ENCODE measurements around the gene IL1RAPL1.
"Not testable (repeated sequence)": the region's sequence is repeated elsewhere in the genome, so short reads cannot be mapped to it uniquely, and the experiment has no call there.

IL1RAPL1 gene

DNA sequence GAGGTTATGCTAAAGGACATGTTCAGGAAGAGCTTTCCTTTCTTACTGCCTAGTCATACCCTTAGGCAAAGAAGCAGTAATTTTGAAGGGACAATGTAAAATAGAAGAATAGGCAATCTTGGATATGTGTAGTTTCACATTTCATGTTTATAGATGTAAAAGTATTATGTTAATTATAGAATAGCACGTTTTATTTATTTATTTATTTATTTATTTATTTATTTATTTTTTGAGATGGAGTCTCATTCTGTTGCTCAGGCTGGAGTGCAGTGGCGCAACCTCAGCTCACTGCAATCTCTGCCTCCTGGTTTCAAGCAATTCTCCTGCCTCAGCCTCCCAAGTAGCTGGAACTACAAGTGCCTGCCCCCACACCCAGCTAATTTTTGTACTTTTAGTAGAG, 535.6 kb downstream of the IL1RAPL1 start:
- not testable (repeated sequence) for DNase-seq (ENCODE audit: low read depth)

DNA sequence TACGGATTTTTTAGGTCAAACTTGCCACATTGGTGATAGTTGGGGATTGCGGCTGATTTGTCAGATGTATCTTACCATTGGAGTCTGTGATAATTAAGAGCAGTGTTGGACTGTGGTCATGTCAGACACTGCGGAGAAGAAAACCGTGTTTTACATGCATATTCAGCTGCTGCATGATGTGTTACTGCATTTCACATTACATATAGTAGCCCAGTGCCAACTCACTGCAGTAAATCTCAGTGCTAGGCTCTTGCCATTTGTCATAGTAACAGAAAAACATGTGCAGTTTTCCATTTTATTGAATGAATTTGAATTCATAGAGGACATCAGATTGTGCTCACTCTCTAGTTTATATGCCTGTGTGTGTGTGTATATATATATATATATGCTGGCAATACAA, 543.7 kb downstream of the IL1RAPL1 start:
- no peak for DNase-seq (ENCODE audit: low read depth)

DNA sequence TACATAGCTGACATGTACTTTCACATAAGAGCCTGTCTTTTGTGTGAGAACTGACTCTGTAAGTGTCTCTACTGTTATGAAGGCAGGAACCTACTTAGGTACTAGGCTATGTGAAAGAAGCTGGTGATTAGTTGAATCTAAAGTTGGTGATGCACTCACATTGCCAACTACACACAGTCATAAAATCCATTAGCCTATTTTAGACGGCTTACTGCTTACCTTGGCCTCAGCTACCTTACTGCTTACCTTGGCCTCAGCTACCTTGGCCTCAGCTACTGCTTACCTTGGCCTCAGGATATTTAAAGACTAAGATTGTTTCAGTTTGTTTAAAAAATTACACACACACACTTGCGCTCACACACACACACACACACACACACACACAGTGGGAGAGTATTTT, 549.7 kb downstream of the IL1RAPL1 start:
- DNase-seq (ENCODE audit: low read depth), result no peak

DNA sequence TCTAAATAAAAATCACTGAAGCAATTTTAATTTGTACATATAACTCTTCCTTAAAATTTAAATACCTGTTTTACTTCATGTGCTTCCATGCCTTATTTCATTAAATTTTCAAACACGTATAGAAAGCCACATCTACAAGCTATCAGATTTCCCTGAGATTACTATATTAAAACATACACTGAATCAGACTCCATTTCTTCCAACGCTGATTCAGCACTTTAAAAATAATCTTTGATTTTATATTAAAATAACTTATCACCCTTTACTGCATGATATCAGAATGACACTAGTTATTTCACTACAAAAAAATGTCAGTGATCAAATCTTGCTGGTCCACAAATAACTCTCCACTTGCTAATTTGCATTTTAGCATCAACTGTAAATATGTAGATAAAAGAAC, 550.8 kb downstream of the IL1RAPL1 start:
- DNase-seq (ENCODE audit: low read depth), result no peak

DNA sequence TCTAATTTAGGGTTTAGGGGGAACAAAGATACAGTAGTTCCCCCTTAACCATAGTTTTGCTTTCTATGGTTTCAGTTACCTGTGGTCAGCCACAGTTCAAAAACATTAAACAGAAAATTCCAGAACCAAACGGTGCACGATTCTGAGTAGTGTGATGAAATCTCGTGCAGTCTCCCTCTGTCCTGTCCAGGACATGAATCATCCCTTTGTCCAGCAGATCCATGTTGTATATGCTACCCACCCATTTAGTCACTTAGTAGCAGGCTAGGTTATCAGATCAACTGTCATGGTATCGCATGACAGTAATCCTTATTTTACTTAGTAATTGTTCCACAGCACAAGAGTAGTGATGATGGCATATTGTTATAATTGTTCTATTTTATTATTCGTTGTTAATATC, 556.1 kb downstream of the IL1RAPL1 start:
- DNase-seq (ENCODE audit: low read depth), result no peak

DNA sequence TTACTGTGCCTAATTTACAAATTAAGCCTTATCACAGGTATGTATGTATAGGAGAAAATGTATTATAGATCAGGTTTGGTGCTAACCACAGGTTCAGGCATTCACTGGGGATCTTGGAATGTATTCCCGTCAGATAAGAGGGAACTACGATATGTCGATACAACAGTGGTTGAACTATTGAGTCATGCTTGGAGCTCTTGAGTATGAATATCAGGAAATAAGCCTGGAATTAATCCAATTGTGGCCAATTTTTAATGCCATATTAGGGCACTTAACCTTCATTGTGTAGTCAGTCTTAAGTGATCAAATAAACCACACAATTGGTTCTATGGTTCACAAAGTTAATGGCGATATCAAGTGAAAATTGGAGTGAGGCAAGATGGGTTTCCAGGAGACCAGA, 556.5 kb downstream of the IL1RAPL1 start:
- DNase-seq (ENCODE audit: low read depth), result no peak

DNA sequence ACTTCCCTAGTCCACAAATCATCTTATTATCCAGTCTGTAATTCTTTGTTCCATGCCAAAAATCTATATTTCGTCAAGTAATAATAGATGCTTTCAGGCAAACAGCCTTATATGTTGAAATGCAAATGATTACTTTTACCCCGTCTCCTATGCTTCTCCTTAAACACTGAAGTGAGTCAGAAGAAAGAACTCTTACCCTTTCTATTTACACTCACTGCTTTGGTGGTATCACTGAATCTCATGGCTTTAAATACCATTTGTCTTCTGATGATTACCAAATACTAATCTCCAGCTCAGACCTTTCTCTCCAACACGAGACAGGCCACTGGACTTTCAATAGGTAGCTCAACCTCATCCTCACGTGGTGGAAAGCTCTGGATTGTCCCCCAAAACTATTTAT, 558.1 kb downstream of the IL1RAPL1 start:
- DNase-seq (ENCODE audit: low read depth), result no peak

DNA sequence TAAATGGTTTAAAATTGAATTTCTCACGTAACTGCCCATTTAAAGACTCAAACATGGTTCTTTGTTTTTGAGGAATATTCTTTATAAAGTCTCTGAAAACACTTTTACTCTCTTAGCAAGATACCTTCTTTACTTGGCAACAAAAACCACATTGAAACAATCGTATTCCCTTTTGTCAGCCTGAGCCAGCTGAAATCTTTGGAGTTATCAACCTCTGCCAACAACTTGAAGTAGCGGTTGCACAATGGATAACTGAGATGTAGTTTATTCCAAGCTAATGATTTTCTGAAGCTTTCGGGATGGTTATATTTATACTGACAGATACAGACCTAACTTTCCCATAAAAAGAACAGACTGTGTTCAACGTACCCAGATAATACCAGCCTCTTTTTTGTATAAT, 561.3 kb downstream of the IL1RAPL1 start:
- DNase-seq (ENCODE audit: low read depth), result no peak

DNA sequence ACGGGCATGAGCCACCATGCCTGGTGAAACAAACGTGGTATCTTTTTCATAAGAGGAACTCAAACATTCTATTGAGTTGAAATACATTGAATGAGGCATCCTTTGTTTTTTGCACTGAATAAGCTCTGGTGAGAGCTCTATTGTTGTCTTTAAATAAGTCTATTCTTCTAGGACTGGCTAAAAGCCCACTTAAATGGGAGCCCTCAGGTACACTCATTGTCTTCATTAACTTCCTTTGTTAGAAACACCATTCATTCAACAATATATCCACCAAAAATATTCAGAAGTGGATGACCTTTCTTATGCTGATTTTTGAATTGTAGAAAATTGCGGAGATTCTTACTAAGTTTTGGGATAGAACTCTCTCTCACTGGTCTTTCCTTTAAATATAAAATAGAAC, 568.0 kb downstream of the IL1RAPL1 start:
- DNase-seq (ENCODE audit: low read depth), result no peak

DNA sequence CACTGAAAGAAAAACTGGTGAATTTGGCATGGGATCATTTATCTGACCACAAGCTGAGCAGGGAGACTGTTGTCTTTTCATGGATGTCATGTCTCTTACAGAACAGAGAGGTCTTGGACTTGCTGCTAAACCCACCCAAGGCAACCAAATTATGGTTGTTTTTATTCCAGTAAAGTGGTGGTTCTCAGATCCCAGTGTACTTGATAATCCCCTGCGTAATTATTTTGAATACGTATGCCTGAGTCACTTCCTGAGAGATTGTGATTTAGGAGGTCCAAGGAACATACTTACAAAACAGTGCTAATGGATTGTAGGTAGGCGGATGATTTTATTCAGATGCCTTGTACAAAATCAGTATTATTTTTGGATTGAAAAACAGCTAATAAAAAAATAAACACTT, 585.6 kb downstream of the IL1RAPL1 start:
- DNase-seq (ENCODE audit: low read depth), result no peak

DNA sequence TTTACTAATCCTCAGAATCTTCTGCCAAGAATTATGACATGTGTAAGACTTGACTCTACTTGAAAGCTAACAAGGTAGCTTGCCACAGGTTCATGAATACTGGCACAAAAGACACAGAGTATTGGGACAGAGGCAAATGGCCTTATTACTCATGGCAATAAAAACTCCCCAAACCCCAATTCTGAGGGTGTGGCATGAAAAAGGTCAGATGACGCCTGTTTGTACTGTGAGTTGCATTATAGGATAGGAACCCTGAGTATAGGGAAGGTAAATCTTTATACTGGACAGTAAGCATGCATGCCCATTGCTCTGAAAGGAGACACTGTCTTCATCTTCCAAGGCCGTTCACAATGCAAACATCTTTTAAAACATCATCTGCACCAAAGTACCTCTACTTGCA, 600.0 kb downstream of the IL1RAPL1 start:
- no peak for DNase-seq (ENCODE audit: low read depth)

DNA sequence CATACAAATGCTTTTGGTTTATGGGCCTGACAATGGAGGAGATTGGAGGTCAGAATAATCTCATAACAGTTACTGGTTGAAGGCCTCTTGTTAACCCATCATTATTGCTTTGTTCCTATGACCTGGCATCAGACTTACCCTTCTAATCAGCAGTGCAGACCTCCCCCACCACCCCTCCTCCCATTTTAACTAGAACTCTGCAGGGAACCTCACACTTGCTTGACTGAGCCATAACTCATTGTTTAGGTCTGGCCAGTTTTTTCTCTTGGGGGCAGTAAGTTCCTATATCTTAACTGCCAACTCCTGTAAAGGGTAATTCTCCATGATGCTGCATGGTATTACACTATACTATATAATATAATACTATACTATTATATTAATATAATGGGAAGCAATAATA, 609.3 kb downstream of the IL1RAPL1 start:
- DNase-seq (ENCODE audit: low read depth), result no peak

DNA sequence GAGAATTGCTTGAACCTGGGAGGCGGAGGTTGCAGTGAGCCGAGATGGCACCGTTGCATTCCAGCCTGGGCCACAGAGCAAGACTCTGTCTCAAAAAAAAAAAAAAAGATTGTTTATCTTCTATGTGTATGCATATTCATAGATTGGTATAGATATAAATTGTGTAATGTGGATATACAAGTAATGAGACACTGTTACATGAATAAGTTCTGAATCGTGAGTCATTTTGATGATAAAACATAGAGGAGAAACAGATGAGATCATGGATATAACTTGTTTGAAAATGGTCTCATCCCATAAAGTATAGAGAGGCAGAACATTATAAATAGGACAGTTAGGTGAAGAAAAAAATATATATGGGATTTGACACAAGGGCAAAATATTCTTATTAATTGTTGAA, 628.0 kb downstream of the IL1RAPL1 start:
- no peak for DNase-seq (ENCODE audit: low read depth)

DNA sequence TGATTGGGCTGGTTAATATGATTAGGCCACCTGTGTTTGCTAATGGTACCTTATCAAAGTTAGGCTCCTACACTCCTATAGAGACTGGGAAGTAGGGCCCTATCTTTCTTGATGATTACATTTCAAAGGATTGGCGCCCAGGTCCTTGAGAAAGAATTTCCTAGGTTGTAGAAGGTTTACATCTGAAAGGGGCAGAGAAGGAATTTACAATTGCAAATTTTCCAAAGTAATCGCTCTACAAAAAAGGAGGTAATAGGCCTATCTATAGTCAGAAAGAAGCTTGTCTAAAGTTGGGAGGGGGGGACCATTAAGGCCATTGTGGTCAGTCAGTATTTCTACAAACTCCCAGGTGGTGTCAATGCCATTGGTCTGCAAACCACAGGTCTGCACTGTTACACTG, 638.4 kb downstream of the IL1RAPL1 start:
- no peak for DNase-seq (ENCODE audit: low read depth)

DNA sequence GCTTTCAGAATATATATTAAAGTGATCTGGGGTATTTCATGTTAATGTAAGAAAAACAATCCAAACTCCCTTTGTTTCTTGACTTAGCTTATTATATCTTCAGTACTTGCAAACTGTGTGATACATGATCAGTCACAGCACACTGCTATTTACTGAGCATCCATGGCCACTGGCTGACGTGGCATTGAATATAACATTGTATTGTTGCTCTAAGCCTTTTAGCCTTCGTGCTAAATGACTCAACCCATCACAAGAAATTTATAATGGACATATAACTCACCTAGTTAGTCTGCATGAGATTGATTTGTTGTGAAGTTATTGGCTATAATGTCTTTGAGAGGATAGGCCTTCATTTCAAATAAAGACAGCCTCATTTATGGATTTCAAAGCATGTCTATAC, 642.6 kb downstream of the IL1RAPL1 start:
- no peak for DNase-seq (ENCODE audit: low read depth)

DNA sequence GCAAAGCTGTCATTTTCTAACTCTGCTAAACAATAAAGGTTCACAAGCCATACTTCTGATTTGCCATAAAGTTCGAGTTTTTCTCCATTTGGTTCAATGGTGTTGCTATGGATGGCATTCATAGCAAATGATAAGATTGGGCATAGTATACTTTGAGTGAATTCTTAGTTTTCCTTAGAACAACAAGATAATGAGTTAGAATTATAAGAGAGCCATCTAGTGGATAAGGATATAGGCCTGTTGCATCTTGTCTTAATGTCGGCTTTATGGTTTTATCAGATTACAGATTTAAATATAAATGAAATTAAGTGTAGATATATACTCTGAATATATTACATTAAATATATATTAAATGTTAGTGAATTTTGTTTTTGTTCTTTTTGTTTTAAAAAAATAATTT, 644.6 kb downstream of the IL1RAPL1 start:
- DNase-seq (ENCODE audit: low read depth), result no peak

DNA sequence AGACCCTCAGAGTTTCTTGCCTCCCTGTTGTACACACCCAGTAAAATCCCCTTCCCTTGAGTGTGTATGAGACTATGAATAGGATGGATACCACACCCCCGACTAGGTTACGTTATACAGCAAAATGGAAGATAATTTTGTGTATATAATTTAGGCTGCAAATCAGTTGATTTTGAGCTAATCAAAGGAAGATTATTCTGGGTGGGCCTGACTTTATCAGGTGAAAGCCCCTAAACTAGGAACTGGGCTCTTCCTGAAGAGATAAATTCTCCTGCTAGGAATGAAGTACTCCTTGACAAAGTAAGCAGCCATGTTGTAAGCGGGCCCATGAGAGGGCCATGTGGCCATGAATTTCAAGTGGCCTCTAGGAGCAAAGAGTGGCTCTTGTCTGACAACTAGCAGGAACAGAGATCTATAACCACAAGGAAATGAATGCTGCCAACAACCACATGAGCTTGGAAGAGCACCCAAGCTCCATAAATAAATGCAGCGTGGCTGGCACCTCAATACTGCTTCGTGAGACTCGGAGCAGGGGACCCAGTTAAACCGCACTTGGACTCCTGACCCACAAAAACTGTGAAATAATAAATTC, 646.4 kb downstream of the IL1RAPL1 start:
- no peak for DNase-seq (ENCODE audit: low read depth)

DNA sequence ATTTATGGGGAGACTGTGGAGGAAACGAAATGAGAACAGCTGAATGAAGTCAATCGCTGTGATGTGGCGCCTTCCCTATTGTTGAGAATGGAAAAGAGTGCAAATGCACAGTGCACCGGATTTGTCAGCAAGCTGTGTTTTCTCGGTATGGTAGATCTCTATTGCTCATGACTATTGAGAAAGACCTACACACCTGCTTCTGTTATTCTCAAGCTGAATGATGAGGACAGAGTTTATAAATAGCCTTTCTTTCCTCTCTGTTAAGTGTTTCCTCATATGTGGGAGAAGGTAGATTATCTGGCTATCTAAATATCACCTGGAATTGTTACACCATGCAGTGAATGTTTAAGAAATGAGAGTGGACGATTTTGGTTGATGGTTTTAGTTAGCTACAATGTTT, 650.7 kb downstream of the IL1RAPL1 start:
- DNase-seq (ENCODE audit: low read depth), result no peak

DNA sequence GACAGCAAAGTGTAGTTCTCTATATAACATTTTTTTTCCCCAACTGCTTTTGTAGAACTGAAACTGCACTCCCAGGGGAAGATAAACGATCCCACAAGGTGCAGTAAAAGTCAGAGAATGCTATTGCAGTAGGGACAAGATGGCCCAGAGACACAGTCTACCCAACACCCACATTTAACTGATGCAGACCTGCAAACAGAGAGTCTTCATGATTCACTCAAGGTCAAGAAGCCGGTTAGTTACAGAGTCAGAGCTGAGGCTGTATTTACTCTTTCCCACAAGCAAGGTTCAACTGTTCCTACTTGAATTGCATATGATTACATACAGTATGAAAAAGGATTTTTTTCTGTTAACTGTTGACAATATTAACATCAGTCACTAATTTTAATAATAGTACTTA, 654.6 kb downstream of the IL1RAPL1 start:
- DNase-seq (ENCODE audit: low read depth), result no peak

DNA sequence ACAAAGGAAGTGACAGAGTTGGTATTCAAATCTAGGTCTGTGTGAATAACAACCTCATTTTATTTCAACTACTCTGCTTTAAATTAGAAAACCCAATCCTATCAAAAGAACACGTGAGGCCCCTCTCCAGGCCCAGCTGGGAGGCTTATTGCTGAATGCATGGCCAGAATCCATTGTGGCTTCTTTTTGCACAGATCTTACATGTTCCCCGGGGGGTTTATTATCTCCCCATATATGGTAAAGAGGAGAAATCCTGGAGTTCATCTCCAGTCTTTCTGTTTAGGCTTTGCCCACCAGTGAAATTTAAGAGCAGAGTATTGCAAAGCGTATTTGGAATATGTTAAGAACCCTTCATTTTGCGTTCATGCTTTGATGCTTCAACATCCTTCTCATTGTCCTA, 655.6 kb downstream of the IL1RAPL1 start:
- no peak for DNase-seq (ENCODE audit: low read depth)

DNA sequence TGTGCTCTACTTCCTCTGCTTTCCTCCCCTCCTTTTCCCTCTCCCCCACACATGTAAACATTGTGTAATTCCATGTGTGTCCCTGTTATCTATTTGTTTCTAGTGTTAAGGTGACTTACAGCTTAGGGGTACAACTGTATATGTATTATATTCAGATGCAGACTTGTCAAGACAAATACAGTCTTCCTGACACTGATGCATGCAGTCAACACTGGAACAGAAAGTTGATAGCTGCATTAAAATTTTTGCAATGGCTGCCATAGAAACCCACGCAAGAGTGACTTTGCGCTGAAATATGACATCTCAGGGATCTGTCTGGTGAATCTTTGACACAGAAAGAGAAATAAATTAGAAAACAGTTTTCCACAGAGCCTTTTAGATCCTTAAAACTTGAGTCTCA, 656.7 kb downstream of the IL1RAPL1 start:
- DNase-seq (ENCODE audit: low read depth), result no peak

DNA sequence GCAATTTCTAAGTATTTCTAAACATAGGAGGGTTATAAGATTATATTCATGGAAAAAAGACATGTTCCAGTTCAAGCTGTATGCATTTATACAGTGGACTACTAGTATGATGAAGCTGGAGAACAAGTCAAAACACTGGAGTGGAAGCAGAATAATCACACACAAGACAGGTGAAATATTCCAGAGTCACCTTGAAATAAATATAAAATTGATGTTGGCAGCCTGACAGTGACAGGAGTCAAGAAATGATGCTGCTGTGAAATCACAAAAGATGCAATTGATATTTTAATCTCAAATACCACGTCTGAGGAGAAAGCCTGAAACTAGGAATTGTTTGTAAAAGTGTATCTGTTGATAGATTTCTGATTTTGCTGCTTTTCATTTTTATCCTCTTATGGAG, 667.3 kb downstream of the IL1RAPL1 start:
- no peak for DNase-seq (ENCODE audit: low read depth)

DNA sequence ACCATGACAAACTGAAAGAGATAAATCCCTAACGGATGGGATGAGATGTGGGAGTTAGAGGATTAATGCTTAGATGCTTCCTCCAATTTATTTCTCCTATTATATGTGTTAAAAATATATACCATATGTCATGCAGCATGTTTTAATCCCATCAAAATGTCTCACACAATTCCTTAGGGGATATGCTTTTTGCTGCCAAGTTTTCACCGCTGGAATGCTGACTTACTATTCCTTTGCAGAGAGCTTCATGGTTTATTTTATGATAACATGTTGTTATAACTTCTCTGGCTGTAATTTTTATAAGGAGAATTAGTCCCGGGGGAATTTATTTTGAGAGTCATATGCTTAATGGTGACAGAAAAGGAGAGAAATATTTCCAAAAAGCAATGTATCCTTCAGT, 670.3 kb downstream of the IL1RAPL1 start:
- peak; percentile 12 for DNase-seq (ENCODE audit: low read depth)

DNA sequence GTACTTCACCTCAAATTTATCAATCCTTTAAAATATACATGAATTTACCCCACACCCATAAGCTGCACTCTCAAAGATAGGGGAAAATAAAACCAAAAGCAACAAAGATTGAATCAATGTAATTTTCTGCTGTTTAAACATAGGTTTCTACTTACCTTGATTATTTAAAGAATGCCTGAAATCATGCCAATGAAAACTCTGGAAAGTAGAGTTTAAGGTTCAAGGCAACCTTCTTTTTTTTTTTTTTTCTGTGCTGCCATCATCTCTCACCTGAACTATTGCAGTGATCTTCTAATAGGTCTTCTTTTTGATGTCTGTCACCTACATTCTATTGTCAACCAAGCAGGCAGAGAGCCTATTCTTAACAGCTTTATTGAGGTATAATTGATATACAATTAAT, 682.1 kb downstream of the IL1RAPL1 start:
- DNase-seq (ENCODE audit: low read depth), result no peak

DNA sequence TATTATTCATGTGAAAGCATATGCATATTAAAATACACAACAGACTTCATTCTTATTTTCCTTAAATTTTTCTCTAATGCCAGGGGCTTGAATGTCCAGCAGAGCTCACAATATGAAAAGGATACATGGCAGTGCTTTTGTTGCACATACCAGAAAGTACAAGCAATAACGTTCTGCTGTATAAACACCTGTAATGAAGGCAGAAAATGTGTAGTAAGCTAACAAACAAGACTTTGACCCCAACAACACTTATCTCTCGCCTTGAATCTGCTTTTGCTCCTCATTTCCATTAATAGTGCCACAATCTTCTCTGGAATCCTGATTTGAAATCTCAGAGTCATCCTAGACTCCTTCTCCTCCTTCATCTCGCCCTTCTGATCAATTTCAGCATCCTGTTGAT, 687.3 kb downstream of the IL1RAPL1 start:
- DNase-seq (ENCODE audit: low read depth), result no peak
